HEK293T (cell line): ENCODE measurements around the gene LCNL1.

Source experiments
- ARNT ChIP-seq: fragments of 450-650 bp; IDR thresholded peaks from 2 replicates; pipeline ENCODE4 v1.6.1; 2017; ENCODE audit warnings: mild to moderate bottlenecking
- BHLHE40 ChIP-seq: fragments of 450-650 bp; IDR thresholded peaks from 2 replicates; pipeline ENCODE4 v1.6.1; 2016; ENCODE audit warnings: mild to moderate bottlenecking, moderate library complexity, borderline replicate concordance
- CTBP1 ChIP-seq: fragments of 450-650 bp; IDR thresholded peaks from 2 replicates; pipeline ENCODE4 v1.6.1; 2016; ENCODE audit warnings: borderline replicate concordance
- ELF4 ChIP-seq: fragments of 450-650 bp; IDR thresholded peaks from 2 replicates; pipeline ENCODE4 v1.6.1; 2017; ENCODE audit warnings: antibody characterized with exemption
- FOXA1 ChIP-seq: fragments of 450-650 bp; IDR thresholded peaks from 2 replicates; pipeline ENCODE4 v1.6.1; 2016; ENCODE audit warnings: mild to moderate bottlenecking
- FOXM1 ChIP-seq: fragments of 450-650 bp; IDR thresholded peaks from 2 replicates; pipeline ENCODE4 v1.6.1; 2017; ENCODE audit warnings: mild to moderate bottlenecking, borderline replicate concordance
- L3MBTL2 ChIP-seq: fragments of 450-650 bp; conservative IDR thresholded peaks from 2 replicates; pipeline ENCODE4 v1.6.1; 2016; ENCODE audit warnings: mild to moderate bottlenecking
- SP1 ChIP-seq: fragments of 450-650 bp; IDR thresholded peaks from 2 replicates; pipeline ENCODE4 v1.6.1; 2017
- SUZ12 ChIP-seq: fragments of 450-650 bp; IDR thresholded peaks from 2 replicates; pipeline ENCODE4 v1.6.1; 2016; ENCODE audit warnings: mild to moderate bottlenecking
- TARDBP ChIP-seq: fragments of 450-650 bp; IDR thresholded peaks from 2 replicates; pipeline ENCODE4 v1.6.1; 2016
- ZNF384 ChIP-seq: fragments of 450-650 bp; IDR thresholded peaks from 2 replicates; pipeline ENCODE4 v1.6.1; 2016

DNA sequence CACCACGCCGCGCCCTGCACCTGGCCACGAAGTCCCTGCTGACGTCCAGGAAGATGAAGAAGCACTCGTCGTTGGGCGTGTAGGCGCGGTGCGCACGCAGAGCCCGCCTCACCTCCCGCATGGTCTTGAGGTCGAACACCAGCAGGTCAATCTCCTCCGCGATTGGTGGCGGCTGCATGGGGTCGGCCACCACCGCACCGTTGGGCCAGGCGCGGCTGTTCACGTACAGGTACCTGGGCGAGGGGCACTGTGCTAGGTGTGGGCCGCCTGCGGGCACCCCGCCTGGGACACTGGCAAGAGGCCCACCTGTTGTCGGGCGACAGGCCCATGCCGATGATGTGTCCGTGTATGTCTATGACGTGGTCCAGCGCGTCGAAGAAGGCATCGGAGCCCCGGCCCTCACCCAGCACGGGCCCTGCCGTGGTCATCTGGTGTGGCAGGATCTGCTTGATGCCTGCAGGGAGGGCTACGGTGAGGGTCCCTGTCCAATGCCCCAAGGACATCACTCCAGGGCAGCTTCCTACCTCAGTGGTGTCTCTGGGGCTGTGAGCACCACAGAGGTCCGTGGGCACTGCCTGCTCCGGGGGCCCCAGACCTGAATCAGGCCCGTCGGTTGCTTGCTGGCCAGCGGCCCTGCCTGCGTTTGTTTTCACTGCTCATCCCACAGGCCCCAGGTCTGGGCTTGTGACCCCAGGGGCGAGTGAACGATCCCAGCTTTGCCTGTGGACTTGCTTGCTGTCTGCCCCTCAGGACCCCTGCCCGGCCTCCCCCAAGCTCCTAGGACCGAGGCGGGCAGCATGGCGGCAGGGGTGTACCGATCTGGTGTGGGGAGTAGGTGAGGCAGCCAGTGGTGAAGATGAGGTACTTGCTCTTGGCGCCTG is 41.3 kb upstream of the LCNL1 start:
- TF ChIP-seq SUZ12 (no peak), L3MBTL2 (no peak), FOXM1 (no peak), BHLHE40 (no peak), CTBP1 (no peak), TARDBP (no peak), ELF4 (no peak), ZNF384 (no peak), SP1 (no peak), FOXA1 (no peak), ARNT (no peak)
